Astrocyte (in vitro differentiated cells and primary cell): ENCODE results near the gene ALOX12B. TPM values are rescaled to one million over a fixed set of nuclear protein-coding genes. Genes with fewer than 3 reads are reported as not detected.

Experiments used
- DNase-seq: peaks from one replicate; pipeline ENCODE4 v3.0.0-alpha.2; 2010; ENCODE audit warnings: low read depth
- FAIRE-seq: peaks from 2 replicates; lab custom pipeline; 2011; peaks lifted over from hg19 to GRCh38; lab: Jason Lieb, UNC
- H2AFZ ChIP-seq: 2 replicates; pipeline ENCODE4 v1.6.0; 2012; ENCODE audit warnings: low read depth, low read length, inconsistent platforms
- H3K27ac ChIP-seq: 2 replicates; pipeline ENCODE4 v1.5.1; 2011; ENCODE audit warnings: low read depth, low read length, inconsistent platforms
- H3K27me3 ChIP-seq: 2 replicates; pipeline ENCODE4 v1.6.0; 2011; ENCODE audit warnings: low read length, inconsistent platforms; ENCODE audit not compliant: insufficient read depth
- H3K36me3 ChIP-seq: 2 replicates; pipeline ENCODE4 v1.5.1; 2011; ENCODE audit warnings: low read length, inconsistent platforms; ENCODE audit not compliant: insufficient read depth
- H3K4me1 ChIP-seq: 2 replicates; pipeline ENCODE4 v1.5.1; 2011; ENCODE audit warnings: low read length, inconsistent platforms; ENCODE audit not compliant: insufficient read depth
- H3K4me2 ChIP-seq: 2 replicates; pipeline ENCODE4 v1.6.0; 2012; ENCODE audit warnings: low read length, inconsistent platforms
- H3K4me3 ChIP-seq: 2 replicates; pipeline ENCODE4 v1.5.1; 2011; ENCODE audit warnings: low read depth, mild to moderate bottlenecking, low read length, inconsistent platforms; ENCODE audit not compliant: insufficient read depth
- H3K79me2 ChIP-seq: 2 replicates; pipeline ENCODE4 v1.6.0; 2012; ENCODE audit warnings: mild to moderate bottlenecking, low read length, inconsistent platforms; ENCODE audit not compliant: insufficient read depth
- H3K9ac ChIP-seq: 2 replicates; pipeline ENCODE4 v1.6.0; 2012; ENCODE audit warnings: mild to moderate bottlenecking, low read length, inconsistent platforms
- H3K9me3 ChIP-seq: 2 replicates; pipeline ENCODE4 v1.5.1; 2012; ENCODE audit warnings: low read depth, mild to moderate bottlenecking, low read length, inconsistent platforms; ENCODE audit not compliant: insufficient read depth
- H4K20me1 ChIP-seq: 2 replicates; pipeline ENCODE4 v1.6.0; 2012; ENCODE audit warnings: low read length, inconsistent platforms; ENCODE audit not compliant: insufficient read depth
- H3K27ac Mint-ChIP-seq: one replicate; pipeline ENCODE4 v1.8.0; 2021; ENCODE audit warnings: mild to moderate bottlenecking, mixed read lengths; ENCODE audit not compliant: unreplicated experiment
- H3K27me3 Mint-ChIP-seq: one replicate; pipeline ENCODE4 v1.8.0; 2021; ENCODE audit warnings: low read depth, mixed read lengths; ENCODE audit not compliant: unreplicated experiment
- H3K36me3 Mint-ChIP-seq: one replicate; pipeline ENCODE4 v1.8.0; 2021; ENCODE audit warnings: low read depth, mixed read lengths; ENCODE audit not compliant: unreplicated experiment
- H3K4me1 Mint-ChIP-seq: one replicate; pipeline ENCODE4 v1.8.0; 2021; ENCODE audit warnings: low read depth, mixed read lengths; ENCODE audit not compliant: unreplicated experiment
- H3K4me3 Mint-ChIP-seq: one replicate; pipeline ENCODE4 v1.8.0; 2021; ENCODE audit warnings: mild to moderate bottlenecking, moderate library complexity, mixed read lengths; ENCODE audit not compliant: unreplicated experiment
- H3K9me3 Mint-ChIP-seq: one replicate; pipeline ENCODE4 v1.8.0; 2021; ENCODE audit warnings: mild to moderate bottlenecking, mixed read lengths; ENCODE audit not compliant: unreplicated experiment
- CTCF ChIP-seq: IDR thresholded peaks from 2 replicates; pipeline ENCODE4 v1.5.1; 2011; ENCODE audit warnings: low read depth, mild to moderate bottlenecking, inconsistent platforms, low read length, moderate library complexity; ENCODE audit not compliant: insufficient read depth
- EZH2 ChIP-seq: IDR thresholded peaks from 2 replicates; pipeline ENCODE4 v1.6.1; 2012; ENCODE audit warnings: mild to moderate bottlenecking, low read length, inconsistent platforms; ENCODE audit not compliant: insufficient read depth
- total RNA-seq: library from RNA; stranded (reverse); gene quantifications from 2 replicates; pipeline ENCODE4 v1.2.1, GENCODE V29; 2021

ALOX12B gene
- total RNA-seq, 1 donor from 2014 or later: not detected

DNA sequence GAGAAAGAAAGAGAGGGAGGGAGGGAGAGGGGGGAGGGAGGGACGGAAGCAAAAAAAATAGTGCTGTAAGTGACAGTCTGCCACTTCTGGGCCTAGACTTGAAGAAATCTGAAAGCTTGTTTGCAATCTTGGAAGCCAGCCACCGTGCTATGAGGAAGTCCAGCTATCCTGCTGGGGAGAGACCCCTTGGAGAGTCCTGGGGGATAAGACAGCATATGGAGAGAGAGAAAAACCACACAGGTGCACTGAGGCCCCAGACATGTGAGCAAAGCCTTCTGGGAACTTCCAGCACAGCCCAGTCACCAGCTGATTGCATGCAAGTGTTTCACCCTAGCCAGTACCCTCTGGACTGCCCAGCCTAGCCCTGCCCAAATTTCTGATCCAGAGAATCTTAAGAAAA, 12.6 kb upstream of the ALOX12B start:
- FAIRE-seq: no peak
- Histone ChIP-seq H3K4me1 (no peaks in the 10 kb centered on the region), H3K79me2 (no peaks in the 10 kb centered on the region), H3K9ac (no peak overlapping the region), H3K9me3 (no peaks in the 10 kb centered on the region), H3K4me3 (no peak overlapping the region), H3K27me3 (peaks cover 21% of the 10 kb centered on the region), H2AFZ (no peak overlapping the region), H4K20me1 (no peaks in the 10 kb centered on the region), H3K36me3 (no peaks in the 10 kb centered on the region), H3K4me2 (no peak overlapping the region), H3K27ac (no peak overlapping the region)
- no peaks in the 10 kb centered on the region for H3K4me1 Mint-ChIP-seq
- no peaks in the 10 kb centered on the region for H3K36me3 Mint-ChIP-seq
- TF ChIP-seq CTCF (no peak), EZH2 (no peak)
- H3K9me3 Mint-ChIP-seq: peaks cover 4% of the 10 kb centered on the region
- H3K4me3 Mint-ChIP-seq: no peak overlapping the region
- peaks cover 37% of the 10 kb centered on the region for H3K27me3 Mint-ChIP-seq
- H3K27ac Mint-ChIP-seq: no peak overlapping the region
- DNase-seq: no peak

- no peak overlapping the region for H3K27ac ChIP-seq
- H3K27me3 ChIP-seq: peaks cover 16% of the 10 kb centered on the region
- TF ChIP-seq EZH2: no peak
- no peaks in the 10 kb centered on the region for H4K20me1 ChIP-seq
- no peak for DNase-seq
- no peak overlapping the region for H3K4me2 ChIP-seq
- no peak overlapping the region for H3K4me3 Mint-ChIP-seq
- H3K9ac ChIP-seq: no peak overlapping the region
- H3K9me3 ChIP-seq: no peaks in the 10 kb centered on the region
- H3K9me3 Mint-ChIP-seq: no peaks in the 10 kb centered on the region
- no peak overlapping the region for H2AFZ ChIP-seq
- no peaks in the 10 kb centered on the region for H3K36me3 Mint-ChIP-seq
- no peaks in the 10 kb centered on the region for H3K36me3 ChIP-seq
- H3K79me2 ChIP-seq: no peaks in the 10 kb centered on the region
- H3K4me1 ChIP-seq: no peaks in the 10 kb centered on the region
- no peak overlapping the region for H3K4me3 ChIP-seq
- H3K4me1 Mint-ChIP-seq: no peaks in the 10 kb centered on the region
- no peak for FAIRE-seq
- H3K27ac Mint-ChIP-seq: no peak overlapping the region
- H3K27me3 Mint-ChIP-seq: peaks cover 54% of the 10 kb centered on the region
These were observed 9.0 kb upstream of the ALOX12B start for GRCh38 chr17:8096541-8096940.

- Mint-ChIP-seq H3K9me3 (no peaks in the 10 kb centered on the region), H3K27ac (no peak overlapping the region), H3K36me3 (no peaks in the 10 kb centered on the region), H3K4me1 (no peaks in the 10 kb centered on the region), H3K27me3 (peaks cover 65% of the 10 kb centered on the region), H3K4me3 (no peak overlapping the region)
- Histone ChIP-seq H3K9ac (no peak overlapping the region), H3K79me2 (no peaks in the 10 kb centered on the region), H3K9me3 (no peaks in the 10 kb centered on the region), H4K20me1 (no peaks in the 10 kb centered on the region), H3K27ac (no peak overlapping the region), H3K4me1 (no peaks in the 10 kb centered on the region), H3K27me3 (peaks cover 23% of the 10 kb centered on the region), H3K4me2 (no peak overlapping the region), H2AFZ (no peak overlapping the region), H3K4me3 (no peak overlapping the region), H3K36me3 (no peaks in the 10 kb centered on the region)
- FAIRE-seq: no peak
- no peak for TF ChIP-seq CTCF
- no peak for TF ChIP-seq EZH2
- no peak for DNase-seq
These were observed 7.8 kb upstream of the ALOX12B start for GRCh38 chr17:8095361-8095760.
